Lung (tissue), 12 donors: Measurements from ENCODE around the gene LHFPL3. TPM values are rescaled to one million over a fixed set of nuclear protein-coding genes. Genes with fewer than 3 reads are reported as not detected.

ENCODE experiments used
- ATAC-seq: fragments of 200-7000 bp; cut with Tn5 transposase; one replicate; pipeline ENCODE4 v1.9.1; 2020; ENCODE audit warnings: moderate number of reproducible peaks; ENCODE audit not compliant: insufficient read depth, low FRiP score
- DNase-seq, 3 donors: peaks; one replicate each; pipeline ENCODE4 v3.0.0-alpha.2; 2013 to 2017
- H3K27ac ChIP-seq, 2 donors: one replicate each; pipeline ENCODE4 v1.5.1; 2013; ENCODE audit warnings: mild to moderate bottlenecking in 2 of 2, moderate library complexity in 2 of 2, control low read depth in 1 of 2, inconsistent platforms in 1 of 2, low read depth in 1 of 2, low read length in 1 of 2
- H3K27me3 ChIP-seq, 3 donors: one replicate each; pipeline ENCODE4 v1.5.1; 2013; ENCODE audit warnings: low read length in 2 of 3; ENCODE audit not compliant: control insufficient read depth in 3 of 3, insufficient read depth in 3 of 3
- H3K36me3 ChIP-seq, 4 donors: one replicate each; pipeline ENCODE4 v1.5.1; 2013; ENCODE audit warnings: low read length in 4 of 4, mild to moderate bottlenecking in 1 of 4, moderate library complexity in 1 of 4; ENCODE audit not compliant: control insufficient read depth in 4 of 4, insufficient read depth in 4 of 4
- H3K4me1 ChIP-seq, 5 donors: one replicate each; pipeline ENCODE4 v1.5.1; 2013; ENCODE audit warnings: low read length in 5 of 5, mild to moderate bottlenecking in 2 of 5, moderate library complexity in 1 of 5; ENCODE audit not compliant: control insufficient read depth in 5 of 5, insufficient read depth in 5 of 5
- H3K4me3 ChIP-seq: one replicate; pipeline ENCODE4 v1.5.1; 2013; ENCODE audit warnings: mild to moderate bottlenecking, control low read depth, moderate library complexity
- H3K9ac ChIP-seq, 2 donors: one replicate each; pipeline ENCODE4 v1.5.1; 2013; ENCODE audit warnings: low read length in 2 of 2, control low read depth in 1 of 2; ENCODE audit not compliant: insufficient read depth in 1 of 2
- H3K9me3 ChIP-seq, 4 donors: one replicate each; pipeline ENCODE4 v1.5.1; 2013; ENCODE audit warnings: low read length in 3 of 4, mild to moderate bottlenecking in 1 of 4, moderate library complexity in 1 of 4; ENCODE audit not compliant: control insufficient read depth in 4 of 4, insufficient read depth in 3 of 4
- WGBS, 2 donors: extraction: QIAGEN DNeasy Blood & Tissue Kit; methylation state at CpG; one replicate each; pipeline ENCODE4 v1.1.7; 2013; 5-methylcytosine and 5-hydroxymethylcytosine counted together
- polyA plus RNA-seq, 2 donors: library from polyadenylated mRNA; stranded (reverse); fragments of 200-250 nt; gene quantifications; one replicate each; pipeline ENCODE4 v1.2.1, GENCODE V29; 2013
- total RNA-seq, 2 donors: library from RNA; depleted of rRNA in 1 of 2; stranded (reverse); fragments of >200 nt in 1 of 2; gene quantifications; one replicate each; pipeline ENCODE4 v1.2.1, GENCODE V29; 2014 to 2021
- TF ChIP-seq, protein P1 (sequence below): IDR thresholded peaks from 2 replicates; pipeline ENCODE4 v1.5.1; 2012; ENCODE audit warnings: mild to moderate bottlenecking; ENCODE audit errors: control extremely low read depth, extremely low read depth
- donor health status: control.
- donor health status: control.
- donor health status: Bipolar disorder and iron deficiency.
- donor health status: healthy.
- donor health status: DM: yes; HTN: yes; CAD: no.

LHFPL3 gene
- total and polyA plus RNA-seq, 4 donors = not detected

DNA sequence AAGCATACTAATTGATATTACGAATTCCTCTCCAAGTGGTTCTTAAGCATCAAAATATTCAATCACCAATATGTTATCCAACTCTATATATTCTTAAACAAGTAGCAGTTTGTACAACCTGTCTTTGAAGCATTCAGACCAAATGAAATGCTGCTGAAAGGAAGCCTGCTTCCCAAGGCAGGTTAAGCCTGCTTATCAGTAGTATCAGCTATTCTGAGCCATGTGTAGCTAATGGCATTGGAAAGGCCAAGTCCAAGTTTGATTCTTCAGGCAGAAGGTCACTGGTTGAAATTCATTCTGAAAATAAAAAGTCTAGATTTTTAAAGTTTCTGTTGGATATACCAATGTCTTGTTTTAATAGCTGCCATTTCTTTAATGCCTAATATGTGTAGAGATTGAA lies 328.7 kb downstream of the LHFPL3 start:
- Histone ChIP-seq H3K9me3 (peaks cover 0 to 2% (median under 1%) of the 10 kb centered on the region in 4 donors), H3K36me3 (no peaks in the 10 kb centered on the region), H3K27me3 (no peaks in the 10 kb centered on the region), H3K9ac (no peak overlapping the region), H3K4me1 (no peaks in the 10 kb centered on the region), H3K27ac (no peak overlapping the region), H3K4me3 (no peak overlapping the region)
- 93 to 95% methylated on average over 1 of the region's 1 CpG for WGBS, 2 donors
- TF ChIP-seq, protein P1, sequence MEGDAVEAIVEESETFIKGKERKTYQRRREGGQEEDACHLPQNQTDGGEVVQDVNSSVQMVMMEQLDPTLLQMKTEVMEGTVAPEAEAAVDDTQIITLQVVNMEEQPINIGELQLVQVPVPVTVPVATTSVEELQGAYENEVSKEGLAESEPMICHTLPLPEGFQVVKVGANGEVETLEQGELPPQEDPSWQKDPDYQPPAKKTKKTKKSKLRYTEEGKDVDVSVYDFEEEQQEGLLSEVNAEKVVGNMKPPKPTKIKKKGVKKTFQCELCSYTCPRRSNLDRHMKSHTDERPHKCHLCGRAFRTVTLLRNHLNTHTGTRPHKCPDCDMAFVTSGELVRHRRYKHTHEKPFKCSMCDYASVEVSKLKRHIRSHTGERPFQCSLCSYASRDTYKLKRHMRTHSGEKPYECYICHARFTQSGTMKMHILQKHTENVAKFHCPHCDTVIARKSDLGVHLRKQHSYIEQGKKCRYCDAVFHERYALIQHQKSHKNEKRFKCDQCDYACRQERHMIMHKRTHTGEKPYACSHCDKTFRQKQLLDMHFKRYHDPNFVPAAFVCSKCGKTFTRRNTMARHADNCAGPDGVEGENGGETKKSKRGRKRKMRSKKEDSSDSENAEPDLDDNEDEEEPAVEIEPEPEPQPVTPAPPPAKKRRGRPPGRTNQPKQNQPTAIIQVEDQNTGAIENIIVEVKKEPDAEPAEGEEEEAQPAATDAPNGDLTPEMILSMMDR = no peak
- ATAC-seq (no peak), DNase-seq (no peak)

DNA sequence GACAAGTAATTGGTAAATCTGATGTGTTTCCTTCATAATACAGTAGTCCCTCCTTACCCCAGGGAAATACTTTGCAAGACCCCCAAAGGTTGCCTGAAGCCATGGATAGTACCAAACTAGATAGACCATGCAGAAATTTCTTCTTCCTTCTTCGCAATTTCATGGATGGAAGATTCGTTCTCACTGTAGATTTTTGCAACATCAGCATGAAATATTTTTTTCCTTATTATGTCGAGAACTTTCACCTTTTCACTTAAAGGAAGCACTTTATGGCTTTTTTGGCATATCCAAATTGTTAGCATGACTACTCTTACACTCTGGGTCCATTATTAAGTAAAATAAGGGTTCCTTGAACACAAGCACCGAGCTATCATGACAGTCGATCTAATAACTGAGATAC lies 333.2 kb downstream of the LHFPL3 start:
- Histone ChIP-seq H3K27me3 (no peaks in the 10 kb centered on the region), H3K27ac (no peak overlapping the region), H3K9ac (no peak overlapping the region), H3K9me3 (peaks cover 0 to 5% (median 1%) of the 10 kb centered on the region in 4 donors), H3K4me1 (no peaks in the 10 kb centered on the region), H3K36me3 (no peaks in the 10 kb centered on the region), H3K4me3 (no peak overlapping the region)
- TF ChIP-seq, protein P1 = no peak
- DNase-seq (no peak), ATAC-seq (no peak)
- 67 to 82% methylated on average over 5 of the region's 5 CpGs for WGBS, 2 donors

DNA sequence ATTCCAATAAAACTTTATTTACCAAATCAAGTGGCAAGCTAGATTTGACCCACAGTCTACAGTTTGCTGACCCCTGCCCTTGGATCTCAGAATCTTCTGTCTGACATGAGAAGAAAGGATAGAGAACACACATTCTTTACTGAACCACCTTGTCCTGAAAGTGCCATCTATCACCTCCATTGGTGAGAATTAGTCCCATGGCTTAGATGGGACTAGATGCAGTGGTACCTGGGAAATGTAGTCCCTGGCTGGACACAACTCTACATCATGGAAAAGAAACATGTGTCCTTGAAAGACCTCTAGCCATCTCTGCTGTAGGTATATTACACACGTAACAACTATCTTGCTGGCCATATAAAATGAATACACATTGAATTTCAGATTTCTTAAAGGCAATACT lies 336.2 kb downstream of the LHFPL3 start:
- H3K9me3 ChIP-seq = peaks cover 0 to 5% (median 0%) of the 10 kb centered on the region in 4 donors
- H3K9ac ChIP-seq = no peak overlapping the region
- no peaks in the 10 kb centered on the region for H3K36me3 ChIP-seq
- TF ChIP-seq, protein P1 = no peak
- no peaks in the 10 kb centered on the region for H3K27me3 ChIP-seq
- no peak overlapping the region for H3K4me3 ChIP-seq
- no peak overlapping the region for H3K27ac ChIP-seq
- no peaks in the 10 kb centered on the region for H3K4me1 ChIP-seq
- WGBS, 2 donors = 82 to 95% methylated on average over 1 of the region's 1 CpG
- no peak for ATAC-seq
- no peak for DNase-seq

DNA sequence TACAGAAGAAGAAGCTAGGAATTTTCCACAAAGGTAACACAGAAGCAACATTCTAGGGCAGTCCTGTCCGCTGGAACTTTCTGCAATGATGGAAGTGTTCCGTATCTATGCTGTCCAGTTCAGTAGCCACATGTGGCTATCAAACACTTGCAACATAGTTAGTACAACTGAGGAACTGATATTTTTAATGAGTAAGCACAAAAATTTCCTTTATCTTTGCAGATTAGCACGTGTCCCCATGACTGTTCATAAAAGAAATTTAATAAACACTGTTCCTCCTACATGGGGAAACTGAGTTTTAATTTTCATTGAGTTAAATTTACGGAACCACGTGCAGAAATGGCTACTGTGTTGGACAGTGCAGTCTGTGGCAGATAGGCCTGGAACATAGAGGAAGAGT lies 349.2 kb downstream of the LHFPL3 start:
- Histone ChIP-seq H3K9me3 (no peaks in the 10 kb centered on the region), H3K27me3 (no peaks in the 10 kb centered on the region), H3K9ac (no peak overlapping the region), H3K4me3 (no peak overlapping the region), H3K4me1 (no peaks in the 10 kb centered on the region), H3K27ac (no peak overlapping the region), H3K36me3 (no peaks in the 10 kb centered on the region)
- DNase-seq = no peak
- TF ChIP-seq, protein P1 = no peak
- WGBS, 2 donors = 63 to 65% methylated on average over 5 of the region's 5 CpGs
- no peak for ATAC-seq
